Lower leg skin (tissue), 3 donors: ENCODE results near the gene NOS1.

Source experiments
- CTCF ChIP-seq, 3 donors: fragments of 450-650 bp; IDR thresholded peaks; one replicate each; pipeline ENCODE4 v1.5.1; 2016; ENCODE audit warnings: antibody characterized with exemption in 3 of 3, mild to moderate bottlenecking in 3 of 3, moderate library complexity in 2 of 3
- POLR2A ChIP-seq, 2 donors: fragments of 450-650 bp; IDR thresholded peaks; one replicate each; pipeline ENCODE4 v1.6.1; 2016 to 2017; ENCODE audit warnings: antibody characterized with exemption in 2 of 2, mild to moderate bottlenecking in 1 of 2, moderate library complexity in 1 of 2

GRCh38 chr12:117178745-117179144 lies 182.7 kb downstream of the NOS1 start:
- TF ChIP-seq CTCF (IDR thresholded peaks at IDR 0.05), result no peak
- TF ChIP-seq POLR2A (IDR thresholded peaks at IDR 0.05), result no peak
